Panc1 (cell line): ENCODE data around the gene GPC1. TPM values are rescaled to one million over a fixed set of nuclear protein-coding genes. Genes with fewer than 3 reads are reported as not detected.

Source experiments
- ATAC-seq: fragments of 200-7000 bp; cut with Tn5 transposase; 2 replicates; pipeline ENCODE4 v1.9.1; 2020; ENCODE audit warnings: mild to moderate bottlenecking, moderate library complexity
- BruUV-seq: library from RNA; stranded (reverse); fragments of 400-500 nt; replicated peaks from 2 replicates; lab custom pipeline; 2021; lab: Mats Ljungman, UMichigan
- CTCF ChIA-PET: fragments of 300-600 bp; sonication (Branson Sonifier 250); formaldehyde crosslinking; loops from one replicate; lab custom pipeline; 2022; ENCODE audit warnings: antibody characterized with exemption; lab: Charles Lee
- POLR2A ChIA-PET: fragments of 300-600 bp; sonication (Branson Sonifier 250); formaldehyde crosslinking; loops from one replicate; lab custom pipeline; 2022; ENCODE audit warnings: antibody characterized with exemption; lab: Charles Lee
- DNase-seq: peaks from one replicate; pipeline ENCODE4 v3.0.0-alpha.2; 2010; ENCODE audit warnings: low read depth, low spot score
- H3K27ac ChIP-seq: 2 replicates; pipeline ENCODE4 v1.5.1; 2011; ENCODE audit warnings: mild to moderate bottlenecking, low read length, inconsistent platforms
- H3K27me3 ChIP-seq: fragments of 200-500 bp; sonication (Bioruptor generic); 2 replicates; pipeline ENCODE4 v1.6.0; 2014; ENCODE audit warnings: low read length, inconsistent platforms; ENCODE audit not compliant: control insufficient read depth, insufficient read depth
- H3K36me3 ChIP-seq: fragments of 200-500 bp; sonication (Bioruptor generic); 2 replicates; pipeline ENCODE4 v1.5.1; 2014; ENCODE audit warnings: inconsistent platforms, mild to moderate bottlenecking, low read length, moderate library complexity; ENCODE audit not compliant: control insufficient read depth, insufficient read depth
- H3K4me1 ChIP-seq: 2 replicates; pipeline ENCODE4 v1.5.1; 2011; ENCODE audit warnings: inconsistent platforms, mild to moderate bottlenecking, low read length, moderate library complexity; ENCODE audit not compliant: control insufficient read depth, insufficient read depth
- H3K4me3 ChIP-seq, 2 experiments: 2 replicates each; pipeline ENCODE4 v1.5.1; 2011 to 2012; ENCODE audit warnings: low read depth in 2 of 2, low read length in 2 of 2, mild to moderate bottlenecking in 2 of 2, inconsistent platforms in 1 of 2, moderate library complexity in 1 of 2
- H3K9me3 ChIP-seq: fragments of 200-500 bp; sonication (Bioruptor generic); 2 replicates; pipeline ENCODE4 v1.5.1; 2014; ENCODE audit warnings: low read depth, mild to moderate bottlenecking, inconsistent platforms, low read length, moderate library complexity; ENCODE audit not compliant: control insufficient read depth, insufficient read depth
- POLR2AphosphoS5 ChIP-seq: IDR thresholded peaks from 2 replicates; pipeline ENCODE4 v1.6.1; 2012; ENCODE audit warnings: mild to moderate bottlenecking, low read depth, low read length, moderate library complexity
- SIN3A ChIP-seq: IDR thresholded peaks from 2 replicates; pipeline ENCODE4 v1.6.1; 2012; ENCODE audit warnings: low read depth, mild to moderate bottlenecking, low read length, moderate library complexity, borderline replicate concordance; ENCODE audit not compliant: insufficient read depth
- TCF7L2 ChIP-seq: IDR thresholded peaks from 2 replicates; pipeline ENCODE4 v1.6.1; 2011; ENCODE audit warnings: mild to moderate bottlenecking, low read depth, low read length, inconsistent platforms
- in situ Hi-C: cut with HindIII; loops from 2 replicates; pipeline ENCODE4 v1.10.0; 2016; ENCODE audit warnings: low sequenced_read_pairs, low pct_unique_long_range_greater_than_20kb
- intact Hi-C: fragments of 100-400 bp; cut with micrococcal nuclease; formaldehyde crosslinking; loops from one replicate; pipeline ENCODE4 v1.10.0; 2022; ENCODE audit not compliant: unreplicated experiment
- total RNA-seq: library from RNA; stranded (reverse); gene quantifications from one replicate; pipeline ENCODE4 v1.2.1, GENCODE V29; 2021; ENCODE audit not compliant: unreplicated experiment
- TF ChIP-seq, protein P1 (sequence below), 2 experiments: IDR thresholded peaks; 2 replicates each; pipeline ENCODE4 v1.6.1; 2011 to 2012; ENCODE audit warnings: low read depth in 2 of 2, control low read depth in 1 of 2, low read length in 1 of 2, mild to moderate bottlenecking in 1 of 2, moderate library complexity in 1 of 2; ENCODE audit not compliant: insufficient read depth in 1 of 2
- TF ChIP-seq, protein P2 (sequence below): fragments of 450-650 bp; IDR thresholded peaks from 2 replicates; pipeline ENCODE4 v1.5.1; 2017; ENCODE audit warnings: mild to moderate bottlenecking

GPC1 gene
- total RNA-seq, 1 experiment from 2014 or later, result 88.7 TPM

DNA sequence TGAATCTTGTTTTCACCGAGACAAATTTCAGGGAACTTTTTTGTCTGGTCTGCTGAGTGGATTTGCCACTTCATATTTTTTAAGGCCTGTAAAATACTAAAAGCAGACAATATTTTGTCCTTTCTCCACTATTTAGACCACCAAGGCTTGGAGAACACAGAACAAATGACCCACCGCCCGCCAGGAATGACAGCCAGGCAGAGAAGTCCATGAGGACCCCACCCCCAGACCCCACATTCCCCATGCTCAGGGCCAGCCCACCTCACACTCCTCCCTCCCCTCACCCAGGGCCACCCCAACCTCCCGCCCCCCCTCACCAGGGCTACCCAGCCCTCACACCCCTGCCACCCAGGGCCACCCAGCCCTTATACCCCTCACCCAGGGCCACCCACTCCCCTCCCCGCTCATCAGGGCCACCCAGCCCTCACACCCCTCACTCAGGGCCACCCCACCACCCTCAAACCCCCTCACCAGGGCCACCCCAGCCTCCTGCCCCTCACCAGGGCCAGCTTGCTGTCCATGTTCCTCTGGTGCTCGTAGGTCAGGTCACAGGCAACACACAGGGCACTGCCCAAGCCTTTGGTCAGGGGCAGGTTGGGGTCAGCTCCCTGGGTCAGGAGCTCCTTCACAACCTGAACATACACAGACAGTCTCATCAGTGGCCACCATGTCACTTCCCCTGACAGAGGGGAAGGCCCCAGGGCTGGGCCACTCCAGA is 71.8 kb downstream of the GPC1 start:
- CTCF ChIA-PET, result no interaction called here
- no peaks in the 10 kb centered on the region for H3K4me1 ChIP-seq
- no peak for ATAC-seq

DNA sequence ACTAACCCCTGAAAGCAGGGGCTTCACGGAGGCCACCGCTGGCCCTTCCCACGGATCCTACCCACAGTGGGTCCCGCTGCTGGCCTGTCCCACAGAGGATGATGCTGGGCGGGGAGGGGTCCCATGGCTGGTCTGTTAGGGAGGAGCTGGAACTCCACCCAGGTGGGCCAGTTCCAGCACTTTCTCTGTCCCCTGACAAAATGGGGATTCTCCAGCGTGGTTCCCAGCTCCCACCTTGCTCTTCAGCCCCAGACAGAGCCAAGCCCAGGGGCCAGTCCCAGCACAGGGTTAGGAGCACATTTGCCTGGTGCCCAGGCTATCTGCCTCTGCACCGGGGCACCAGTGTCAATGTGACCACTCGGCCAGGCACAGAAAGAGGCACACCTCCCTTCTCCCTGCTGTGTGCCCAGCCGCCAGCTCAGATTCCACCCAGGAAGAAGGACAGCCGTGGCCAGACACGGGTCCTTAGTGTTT is 72.4 kb downstream of the GPC1 start:
- CTCF ChIA-PET, result no interaction called here
- Histone ChIP-seq H3K36me3 (no peaks in the 10 kb centered on the region), H3K4me1 (no peaks in the 10 kb centered on the region), H3K27me3 (no peaks in the 10 kb centered on the region), H3K27ac (no peak overlapping the region), H3K9me3 (no peaks in the 10 kb centered on the region), H3K4me3 (no peak overlapping the region)
- DNase-seq, result no peak
- TF ChIP-seq, protein P1, sequence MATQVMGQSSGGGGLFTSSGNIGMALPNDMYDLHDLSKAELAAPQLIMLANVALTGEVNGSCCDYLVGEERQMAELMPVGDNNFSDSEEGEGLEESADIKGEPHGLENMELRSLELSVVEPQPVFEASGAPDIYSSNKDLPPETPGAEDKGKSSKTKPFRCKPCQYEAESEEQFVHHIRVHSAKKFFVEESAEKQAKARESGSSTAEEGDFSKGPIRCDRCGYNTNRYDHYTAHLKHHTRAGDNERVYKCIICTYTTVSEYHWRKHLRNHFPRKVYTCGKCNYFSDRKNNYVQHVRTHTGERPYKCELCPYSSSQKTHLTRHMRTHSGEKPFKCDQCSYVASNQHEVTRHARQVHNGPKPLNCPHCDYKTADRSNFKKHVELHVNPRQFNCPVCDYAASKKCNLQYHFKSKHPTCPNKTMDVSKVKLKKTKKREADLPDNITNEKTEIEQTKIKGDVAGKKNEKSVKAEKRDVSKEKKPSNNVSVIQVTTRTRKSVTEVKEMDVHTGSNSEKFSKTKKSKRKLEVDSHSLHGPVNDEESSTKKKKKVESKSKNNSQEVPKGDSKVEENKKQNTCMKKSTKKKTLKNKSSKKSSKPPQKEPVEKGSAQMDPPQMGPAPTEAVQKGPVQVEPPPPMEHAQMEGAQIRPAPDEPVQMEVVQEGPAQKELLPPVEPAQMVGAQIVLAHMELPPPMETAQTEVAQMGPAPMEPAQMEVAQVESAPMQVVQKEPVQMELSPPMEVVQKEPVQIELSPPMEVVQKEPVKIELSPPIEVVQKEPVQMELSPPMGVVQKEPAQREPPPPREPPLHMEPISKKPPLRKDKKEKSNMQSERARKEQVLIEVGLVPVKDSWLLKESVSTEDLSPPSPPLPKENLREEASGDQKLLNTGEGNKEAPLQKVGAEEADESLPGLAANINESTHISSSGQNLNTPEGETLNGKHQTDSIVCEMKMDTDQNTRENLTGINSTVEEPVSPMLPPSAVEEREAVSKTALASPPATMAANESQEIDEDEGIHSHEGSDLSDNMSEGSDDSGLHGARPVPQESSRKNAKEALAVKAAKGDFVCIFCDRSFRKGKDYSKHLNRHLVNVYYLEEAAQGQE (IDR thresholded peaks at IDR 0.05; ENCODE audit: insufficient read depth in 1 of 2, low read depth in 2 of 2, low read length in 1 of 2), result no peak
- TF ChIP-seq POLR2AphosphoS5, result no peak
- TF ChIP-seq, protein P2, sequence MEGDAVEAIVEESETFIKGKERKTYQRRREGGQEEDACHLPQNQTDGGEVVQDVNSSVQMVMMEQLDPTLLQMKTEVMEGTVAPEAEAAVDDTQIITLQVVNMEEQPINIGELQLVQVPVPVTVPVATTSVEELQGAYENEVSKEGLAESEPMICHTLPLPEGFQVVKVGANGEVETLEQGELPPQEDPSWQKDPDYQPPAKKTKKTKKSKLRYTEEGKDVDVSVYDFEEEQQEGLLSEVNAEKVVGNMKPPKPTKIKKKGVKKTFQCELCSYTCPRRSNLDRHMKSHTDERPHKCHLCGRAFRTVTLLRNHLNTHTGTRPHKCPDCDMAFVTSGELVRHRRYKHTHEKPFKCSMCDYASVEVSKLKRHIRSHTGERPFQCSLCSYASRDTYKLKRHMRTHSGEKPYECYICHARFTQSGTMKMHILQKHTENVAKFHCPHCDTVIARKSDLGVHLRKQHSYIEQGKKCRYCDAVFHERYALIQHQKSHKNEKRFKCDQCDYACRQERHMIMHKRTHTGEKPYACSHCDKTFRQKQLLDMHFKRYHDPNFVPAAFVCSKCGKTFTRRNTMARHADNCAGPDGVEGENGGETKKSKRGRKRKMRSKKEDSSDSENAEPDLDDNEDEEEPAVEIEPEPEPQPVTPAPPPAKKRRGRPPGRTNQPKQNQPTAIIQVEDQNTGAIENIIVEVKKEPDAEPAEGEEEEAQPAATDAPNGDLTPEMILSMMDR, result no peak
- no peak for TF ChIP-seq TCF7L2
- TF ChIP-seq SIN3A, result no peak
- BruUV-seq, result no TSS peak
- intact Hi-C loops, result no loop called here
- ATAC-seq, result no peak
- POLR2A ChIA-PET, result no interaction called here
- in situ Hi-C loops, result no loop called here

More for the DNA sequence above, 71.8 kb downstream of the GPC1 start:
- Histone ChIP-seq H3K4me3 (no peak overlapping the region), H3K9me3 (no peaks in the 10 kb centered on the region), H3K27me3 (no peaks in the 10 kb centered on the region), H3K36me3 (no peaks in the 10 kb centered on the region), H3K27ac (no peak overlapping the region)
- TF ChIP-seq, protein P2, result no peak
- TF ChIP-seq, protein P1 (IDR thresholded peaks at IDR 0.05; ENCODE audit: insufficient read depth in 1 of 2, low read depth in 2 of 2, low read length in 1 of 2), result no peak
- TF ChIP-seq TCF7L2 (no peak), SIN3A (no peak), POLR2AphosphoS5 (no peak)
- intact Hi-C loops, result no loop called here
- POLR2A ChIA-PET, result no interaction called here
- DNase-seq, result no peak
- in situ Hi-C loops, result no loop called here
- no TSS peak for BruUV-seq
